Muscle layer of colon (tissue), 2 donors: Measurements from ENCODE around the gene ZNF692.
"Not testable (repeated sequence)": the region's sequence is repeated elsewhere in the genome, so short reads cannot be mapped to it uniquely, and the experiment has no call there.

Source experiments
- H3K27ac ChIP-seq: one replicate; pipeline ENCODE4 v1.7.0; 2013; ENCODE audit warnings: low read depth, mild to moderate bottlenecking, low read length, moderate library complexity
- H3K27me3 ChIP-seq, 2 donors: one replicate each; pipeline ENCODE4 v1.7.0; 2013; ENCODE audit warnings: low read length in 2 of 2, mild to moderate bottlenecking in 2 of 2; ENCODE audit not compliant: insufficient read depth in 2 of 2, control insufficient read depth in 1 of 2
- H3K36me3 ChIP-seq: one replicate; pipeline ENCODE4 v1.7.0; 2013; ENCODE audit warnings: mild to moderate bottlenecking, low read length; ENCODE audit not compliant: insufficient read depth
- H3K4me1 ChIP-seq: one replicate; pipeline ENCODE4 v1.7.0; 2013; ENCODE audit warnings: mild to moderate bottlenecking, low read length; ENCODE audit not compliant: insufficient read depth
- H3K4me3 ChIP-seq, 2 donors: one replicate each; pipeline ENCODE4 v1.7.0; 2013; ENCODE audit warnings: low read length in 2 of 2, low read depth in 1 of 2, mild to moderate bottlenecking in 1 of 2, moderate library complexity in 1 of 2
- H3K9ac ChIP-seq: one replicate; pipeline ENCODE4 v1.7.0; 2013; ENCODE audit warnings: low read length
- H3K9me3 ChIP-seq: one replicate; pipeline ENCODE4 v1.7.0; 2013; ENCODE audit warnings: mild to moderate bottlenecking, low read length
- donor health status: abdominal sarcoma.
- donor health status: Adenocarcinoma of cecum.

The ZNF692 gene

DNA sequence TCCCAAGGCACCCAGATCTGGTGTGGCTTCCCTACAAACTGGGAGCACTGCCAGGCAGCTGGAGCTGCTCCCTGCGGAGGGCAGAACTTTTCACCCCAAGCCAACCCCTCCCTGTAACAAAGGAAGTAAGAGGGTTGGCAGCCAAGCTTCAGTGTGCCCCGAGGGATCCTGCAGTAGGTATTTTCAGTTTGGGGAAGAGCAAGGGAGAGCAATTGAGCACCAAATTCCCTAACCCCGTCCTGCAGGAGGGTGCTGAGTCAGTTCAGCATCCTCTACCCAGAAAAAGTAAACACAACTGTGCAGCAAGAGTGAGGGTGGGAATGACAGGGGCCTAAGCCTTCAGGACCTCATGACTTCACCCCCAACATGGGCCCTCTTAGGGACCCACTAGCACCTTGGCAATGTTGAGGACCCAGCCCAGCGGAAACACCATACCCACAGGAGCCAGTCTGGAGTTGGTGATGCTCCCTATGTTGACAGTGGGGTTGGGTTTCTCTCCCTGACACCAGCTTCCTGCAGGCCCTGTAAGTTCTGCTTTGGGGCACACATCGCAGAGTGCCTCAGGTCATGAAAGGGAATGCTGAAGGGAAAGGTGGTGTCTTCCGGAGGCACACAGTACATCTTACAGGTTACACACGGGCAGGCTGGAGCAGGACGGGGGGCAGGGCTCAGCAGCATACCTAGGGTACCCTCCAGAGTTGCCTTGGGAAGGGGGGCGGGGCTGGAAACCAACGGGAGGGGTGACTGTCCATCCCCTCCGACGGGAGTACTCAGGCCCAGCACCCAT lies 48.0 kb downstream of the ZNF692 start:
- H3K9ac ChIP-seq, result no peak overlapping the region
- H3K4me3 ChIP-seq, result no peak overlapping the region
- no peak overlapping the region for H3K27ac ChIP-seq
- H3K27me3 ChIP-seq, result no peaks in the 10 kb centered on the region
- H3K4me1 ChIP-seq, result peaks cover 14% of the 10 kb centered on the region
- peaks cover 35% of the 10 kb centered on the region for H3K36me3 ChIP-seq
- H3K9me3 ChIP-seq, result no peaks in the 10 kb centered on the region

DNA sequence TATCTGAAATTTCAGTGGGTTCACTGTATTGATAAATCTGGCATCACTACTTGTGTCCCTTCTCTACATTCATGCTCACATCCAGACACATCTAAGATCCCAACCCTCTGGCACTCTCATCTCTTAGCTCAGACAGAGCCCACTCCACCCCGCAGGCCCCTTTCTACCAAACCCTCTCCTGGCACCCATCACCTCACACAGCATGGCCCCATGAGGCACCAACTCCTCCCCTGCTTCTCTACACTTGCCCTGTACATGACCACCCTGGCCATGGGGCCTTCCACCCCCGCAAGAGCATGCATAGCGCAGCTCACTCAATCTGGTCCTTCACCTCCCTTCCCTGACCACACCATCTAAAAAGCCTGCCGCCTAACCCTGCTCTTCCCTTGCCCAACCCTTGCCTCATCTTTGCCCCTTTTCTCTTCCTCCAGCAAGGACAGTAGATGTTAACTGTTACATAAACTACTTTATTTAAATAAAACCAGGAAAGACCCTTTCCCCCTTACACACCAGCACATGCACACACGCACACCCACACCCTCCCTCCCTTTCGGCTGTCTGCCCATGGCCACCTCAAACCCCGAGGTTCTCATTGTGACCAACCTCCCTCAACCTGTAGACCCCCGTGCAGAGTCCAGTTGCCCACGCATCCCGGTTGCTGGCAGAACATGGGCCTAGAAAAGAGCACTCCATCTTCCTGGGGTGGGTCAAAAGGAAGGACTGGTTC lies 48.7 kb downstream of the ZNF692 start:
- peaks cover 14% of the 10 kb centered on the region for H3K4me1 ChIP-seq
- H3K27me3 ChIP-seq, result no peaks in the 10 kb centered on the region
- H3K9ac ChIP-seq, result no peak overlapping the region
- peaks cover 28% of the 10 kb centered on the region for H3K36me3 ChIP-seq
- H3K27ac ChIP-seq, result no peak overlapping the region
- no peaks in the 10 kb centered on the region for H3K9me3 ChIP-seq
- no peak overlapping the region for H3K4me3 ChIP-seq

DNA sequence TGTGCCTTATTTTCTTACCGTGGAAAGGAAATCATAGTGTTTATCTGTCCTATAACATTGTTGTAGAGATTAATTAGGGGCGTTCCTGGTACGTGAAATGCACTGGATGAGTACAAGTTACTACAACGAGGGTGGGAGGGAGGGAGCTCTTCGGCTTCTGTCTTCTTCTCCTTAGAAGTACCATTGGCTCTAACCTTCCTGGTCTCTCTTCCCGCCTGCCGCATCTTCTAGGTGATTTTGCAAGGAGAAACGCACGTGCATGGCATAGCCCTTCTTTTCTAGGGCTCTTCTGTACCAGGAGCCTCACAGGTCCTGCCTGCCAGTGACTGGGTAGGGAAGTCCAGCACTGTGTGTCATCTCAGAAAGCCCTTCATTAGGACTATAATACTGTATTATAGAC lies 50.0 kb downstream of the ZNF692 start:
- Histone ChIP-seq H3K4me1 (peaks cover 14% of the 10 kb centered on the region), H3K9ac (no peak overlapping the region), H3K27ac (no peak overlapping the region)

DNA sequence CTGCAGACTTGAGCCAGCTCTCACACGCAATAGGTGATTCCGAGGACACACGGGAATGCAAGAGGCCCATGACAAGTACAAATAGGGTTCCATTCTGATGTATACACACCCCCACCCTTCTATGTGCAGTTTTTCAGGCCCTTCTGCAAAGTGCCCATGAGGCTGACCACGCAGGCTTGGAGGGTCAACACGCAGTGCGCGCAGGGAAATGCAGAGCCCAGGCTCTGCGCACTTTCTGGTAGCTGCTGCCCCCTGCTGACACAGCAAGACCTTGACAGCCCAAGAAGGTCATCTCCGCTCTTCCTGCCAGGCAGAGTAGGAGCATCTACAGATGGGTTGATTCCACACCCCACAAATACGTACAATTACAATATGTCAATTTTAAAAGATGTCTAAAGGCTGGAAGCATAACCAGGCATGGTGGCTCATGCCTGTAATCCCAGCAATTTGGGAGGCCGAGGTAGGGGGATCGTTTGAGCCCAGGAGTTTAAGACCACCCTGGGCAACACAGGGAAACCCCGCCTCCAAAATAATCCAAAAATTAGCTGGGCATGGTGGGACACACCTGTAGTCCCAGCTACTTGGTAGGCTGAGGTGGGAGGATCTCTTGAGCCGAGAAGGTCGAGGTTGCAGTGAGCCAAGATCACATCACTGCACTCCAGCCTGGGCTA lies 51.7 kb downstream of the ZNF692 start:
- no peak overlapping the region for H3K4me3 ChIP-seq
- no peak overlapping the region for H3K9ac ChIP-seq
- no peaks in the 10 kb centered on the region for H3K27me3 ChIP-seq
- H3K27ac ChIP-seq, result no peak overlapping the region
- no peaks in the 10 kb centered on the region for H3K9me3 ChIP-seq
- H3K4me1 ChIP-seq, result peaks cover 14% of the 10 kb centered on the region
- H3K36me3 ChIP-seq, result peaks cover under 1% of the 10 kb centered on the region

More for the DNA sequence above, 50.0 kb downstream of the ZNF692 start:
- H3K27me3 ChIP-seq, result no peaks in the 10 kb centered on the region
- H3K4me3 ChIP-seq, result no peak overlapping the region
- peaks cover 17% of the 10 kb centered on the region for H3K36me3 ChIP-seq
- H3K9me3 ChIP-seq, result no peaks in the 10 kb centered on the region

DNA sequence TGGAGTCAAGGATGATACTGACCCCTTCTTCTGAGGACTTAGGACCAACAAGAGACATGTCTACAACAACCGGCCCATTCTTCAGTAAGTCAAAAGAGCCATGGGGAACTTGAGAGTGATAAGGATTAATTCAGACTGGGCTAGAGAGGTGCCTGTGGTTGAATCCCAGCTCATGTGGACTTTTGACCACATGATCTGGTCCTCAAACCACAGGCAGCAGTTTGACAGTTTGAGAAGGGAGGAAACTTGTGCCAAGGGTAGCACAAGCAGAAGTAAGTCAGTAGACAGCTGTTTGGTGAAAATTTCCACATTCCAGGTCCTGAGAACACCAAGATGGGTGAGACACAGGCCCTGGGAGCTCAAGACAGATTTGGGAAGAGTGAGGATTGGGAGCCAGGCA lies 53.0 kb downstream of the ZNF692 start:
- Histone ChIP-seq H3K4me3 (no peak overlapping the region), H3K9ac (no peak overlapping the region), H3K9me3 (no peaks in the 10 kb centered on the region), H3K36me3 (no peaks in the 10 kb centered on the region), H3K4me1 (peaks cover 8% of the 10 kb centered on the region), H3K27me3 (no peaks in the 10 kb centered on the region), H3K27ac (no peak overlapping the region)

DNA sequence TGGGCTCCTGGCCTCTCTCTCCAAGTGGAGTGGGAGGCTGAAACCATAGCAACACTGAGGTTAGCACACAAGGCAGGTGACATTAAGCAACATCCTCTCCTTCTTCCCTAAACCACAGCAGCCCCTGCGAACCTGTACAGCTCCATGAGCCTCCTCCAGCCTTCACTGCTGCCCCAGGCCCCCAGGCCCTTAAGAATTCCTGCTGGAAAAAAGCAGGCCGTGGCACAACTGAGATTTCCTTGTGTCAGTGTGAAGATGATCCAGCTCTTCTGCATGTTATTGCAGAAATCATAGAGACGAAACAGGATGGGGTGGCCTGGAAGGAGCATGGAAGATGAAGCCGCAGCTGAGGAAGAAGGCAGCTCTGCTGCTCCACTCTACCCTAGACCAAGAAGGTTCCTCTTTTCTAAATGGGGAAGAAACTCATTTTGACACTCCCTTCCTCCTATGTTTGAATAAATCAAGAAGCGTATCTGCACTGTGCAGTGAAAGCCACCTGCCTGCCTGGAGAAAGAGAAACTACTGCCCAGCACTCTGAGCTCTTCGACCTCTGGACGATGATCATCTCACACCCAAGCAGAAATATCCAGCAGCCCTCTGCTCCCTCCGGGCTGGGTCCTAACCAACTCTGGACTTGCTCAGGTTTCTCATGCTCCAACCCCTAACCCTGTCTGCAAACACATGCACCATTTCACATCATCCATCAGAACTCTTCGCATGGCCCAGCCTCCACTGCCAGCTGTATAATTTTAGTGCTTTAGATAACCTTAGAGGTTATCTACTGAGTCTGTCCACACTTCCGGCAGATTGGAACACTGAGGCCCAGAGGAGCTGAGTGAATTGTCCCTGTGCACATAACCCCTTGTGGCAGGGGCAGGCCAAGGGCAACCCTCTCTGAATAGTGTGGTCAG lies 53.9 kb downstream of the ZNF692 start:
- H3K9me3 ChIP-seq, result no peaks in the 10 kb centered on the region
- H3K36me3 ChIP-seq, result no peaks in the 10 kb centered on the region
- no peak overlapping the region for H3K27ac ChIP-seq
- H3K4me1 ChIP-seq, result no peaks in the 10 kb centered on the region
- H3K27me3 ChIP-seq, result no peaks in the 10 kb centered on the region
- H3K9ac ChIP-seq, result no peak overlapping the region
- H3K4me3 ChIP-seq, result no peak overlapping the region

DNA sequence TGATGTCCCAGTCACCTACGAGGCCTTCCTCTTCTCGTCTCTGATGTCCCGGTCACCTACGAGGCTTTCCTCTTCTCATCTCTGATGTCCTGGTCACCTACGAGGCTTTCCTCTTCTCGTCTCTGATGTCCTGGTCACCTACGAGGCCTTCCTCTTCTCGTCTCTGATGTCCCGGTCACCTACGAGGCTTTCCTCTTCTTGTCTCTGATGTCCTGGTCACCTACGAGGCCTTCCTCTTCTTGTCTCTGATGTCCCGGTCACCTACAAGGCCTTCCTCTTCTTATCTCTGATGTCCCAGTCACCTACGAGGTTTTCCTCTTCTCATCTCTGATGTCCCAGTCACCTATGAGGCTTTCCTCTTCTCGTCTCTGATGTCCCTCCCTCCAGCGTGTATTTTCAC lies 55.4 kb downstream of the ZNF692 start:
- H3K4me1 ChIP-seq, H3K9ac ChIP-seq, H3K4me3 ChIP-seq, H3K36me3 ChIP-seq, H3K27me3 ChIP-seq, H3K9me3 ChIP-seq, H3K27ac ChIP-seq: not testable (repeated sequence)

DNA sequence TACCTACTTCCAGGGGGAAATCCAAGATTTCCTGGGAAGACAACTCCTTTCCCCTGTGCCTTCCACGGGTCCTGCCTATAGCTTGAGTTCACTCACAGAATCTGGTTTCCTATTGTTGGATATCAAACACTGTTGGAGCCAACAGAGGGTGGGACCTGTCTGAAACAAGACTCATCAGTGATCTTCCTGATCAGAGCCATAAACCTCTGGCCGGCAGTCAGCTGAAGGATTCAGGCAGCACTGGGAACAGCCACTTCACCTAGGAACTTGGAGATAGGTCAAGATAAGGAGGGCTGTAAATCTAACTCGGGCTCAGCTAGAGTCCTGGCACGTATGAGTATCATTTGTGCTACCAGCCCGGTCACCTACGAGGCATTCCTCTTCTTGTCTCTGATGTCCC lies 56.4 kb downstream of the ZNF692 start:
- no peak overlapping the region for H3K27ac ChIP-seq
- H3K9me3 ChIP-seq, result no peaks in the 10 kb centered on the region

DNA sequence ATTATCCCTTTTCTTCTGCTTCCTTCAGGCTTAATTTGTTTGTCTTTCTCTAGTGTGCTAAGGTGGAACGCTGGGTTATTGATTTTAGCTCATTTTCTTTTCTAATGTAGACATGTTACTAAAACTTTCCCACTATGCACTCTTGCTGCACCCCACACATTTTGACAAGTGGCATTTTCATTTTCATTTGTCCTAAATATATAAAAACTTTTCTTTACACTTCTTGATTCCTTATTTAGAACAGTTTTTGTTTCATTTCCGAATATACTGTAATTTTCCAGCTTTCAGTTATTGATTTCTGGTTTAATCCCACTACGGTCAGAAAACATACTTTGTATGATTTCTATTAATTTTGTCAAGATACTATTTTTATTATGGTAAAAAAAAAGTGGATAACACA lies 58.4 kb downstream of the ZNF692 start:
- Histone ChIP-seq H3K4me3 (no peak overlapping the region), H3K36me3 (no peaks in the 10 kb centered on the region), H3K9me3 (no peaks in the 10 kb centered on the region), H3K4me1 (no peaks in the 10 kb centered on the region), H3K27me3 (no peaks in the 10 kb centered on the region), H3K27ac (no peak overlapping the region), H3K9ac (no peak overlapping the region)

More for the DNA sequence above, 56.4 kb downstream of the ZNF692 start:
- Histone ChIP-seq H3K27me3 (no peaks in the 10 kb centered on the region), H3K4me1 (no peaks in the 10 kb centered on the region), H3K9ac (no peak overlapping the region), H3K36me3 (no peaks in the 10 kb centered on the region), H3K4me3 (no peak overlapping the region)
